H54 (cell line): ENCODE data around the gene DOCK9.

Experiments used
- DNase-seq: peaks from one replicate; pipeline ENCODE4 v3.0.0; 2011; ENCODE audit warnings: low spot score, mixed read lengths; ENCODE audit not compliant: insufficient read length
- FAIRE-seq: peaks from 3 replicates; lab custom pipeline; 2011; peaks lifted over from hg19 to GRCh38; lab: Jason Lieb, UNC
- POLR2A ChIP-seq: IDR thresholded peaks from 2 replicates; pipeline ENCODE4 v1.6.1; 2011; ENCODE audit warnings: low read depth, mild to moderate bottlenecking, low read length

Gene DOCK9

GRCh38 chr13:98858191-98858590 is 119.7 kb downstream of the DOCK9 start:
- DNase-seq (no peak), FAIRE-seq (no peak)
- no peak for TF ChIP-seq POLR2A

GRCh38 chr13:98856983-98857382 is 120.9 kb downstream of the DOCK9 start:
- DNase-seq = no peak
- FAIRE-seq = peak; percentile 55
- TF ChIP-seq POLR2A = no peak

- FAIRE-seq = no peak
- no peak for TF ChIP-seq POLR2A
- no peak for DNase-seq
Measured at GRCh38 chr13:98854448-98854847, 123.4 kb downstream of the DOCK9 start.

GRCh38 chr13:98853771-98854221 is 124.1 kb downstream of the DOCK9 start:
- DNase-seq (no peak), FAIRE-seq (peak; percentile 80)
- no peak for TF ChIP-seq POLR2A

- no peak for TF ChIP-seq POLR2A
- DNase-seq = no peak
- no peak for FAIRE-seq
Measured at GRCh38 chr13:98851276-98851675, 126.6 kb downstream of the DOCK9 start.

- DNase-seq (no peak), FAIRE-seq (no peak)
- TF ChIP-seq POLR2A = no peak
Measured at GRCh38 chr13:98848746-98849145, 129.1 kb downstream of the DOCK9 start.

GRCh38 chr13:98847780-98848179 is 130.1 kb downstream of the DOCK9 start:
- FAIRE-seq (no peak), DNase-seq (no peak)
- no peak for TF ChIP-seq POLR2A

- DNase-seq = no peak
- no peak for FAIRE-seq
- no peak for TF ChIP-seq POLR2A
Measured at GRCh38 chr13:98846986-98847385, 130.9 kb downstream of the DOCK9 start.

GRCh38 chr13:98846521-98846920 is 131.3 kb downstream of the DOCK9 start:
- no peak for FAIRE-seq
- no peak for TF ChIP-seq POLR2A
- no peak for DNase-seq

GRCh38 chr13:98845742-98846141 is 132.1 kb downstream of the DOCK9 start:
- FAIRE-seq (no peak), DNase-seq (no peak)
- no peak for TF ChIP-seq POLR2A

- TF ChIP-seq POLR2A = no peak
- FAIRE-seq (no peak), DNase-seq (no peak)
Measured at GRCh38 chr13:98844021-98844420, 133.8 kb downstream of the DOCK9 start.

GRCh38 chr13:98843482-98843877 is 134.4 kb downstream of the DOCK9 start:
- FAIRE-seq = no peak
- DNase-seq = no peak
- TF ChIP-seq POLR2A = no peak

- FAIRE-seq (peak; percentile 99), DNase-seq (peak; percentile 76)
Measured at GRCh38 chr13:98842858-98843481, 134.9 kb downstream of the DOCK9 start.

GRCh38 chr13:98842070-98842469 is 135.8 kb downstream of the DOCK9 start:
- FAIRE-seq = no peak
- no peak for DNase-seq
- no peak for TF ChIP-seq POLR2A

More at GRCh38 chr13:98842858-98843481, 134.9 kb downstream of the DOCK9 start:
- no peak for TF ChIP-seq POLR2A
